Peyer's patch (tissue), 4 donors: ENCODE data around the gene PACS1. TPM values are rescaled to one million over a fixed set of nuclear protein-coding genes. Genes with fewer than 3 reads are reported as not detected.

Experiments
- DNase-seq, 3 donors: peaks; one replicate each; pipeline ENCODE4 v3.0.0-alpha.2; 2017 to 2019
- H3K27ac ChIP-seq, 4 donors: fragments of 200-600 bp; sonication (generic); one replicate each; pipeline ENCODE4 v1.5.1; 2016 to 2019
- H3K27me3 ChIP-seq, 2 donors: fragments of 200-600 bp; sonication (generic); one replicate each; pipeline ENCODE4 v1.5.1; 2019
- H3K36me3 ChIP-seq, 3 donors: fragments of 200-600 bp; sonication (generic); one replicate each; pipeline ENCODE4 v1.5.1; 2016 to 2019
- H3K4me1 ChIP-seq, 4 donors: fragments of 200-600 bp; sonication (generic); one replicate each; pipeline ENCODE4 v1.5.1; 2016 to 2019
- H3K4me3 ChIP-seq, 4 donors: fragments of 200-600 bp; sonication (generic); 1 replicate in 3 of 4; 2 replicates in 1 of 4; pipeline ENCODE4 v1.5.1; 2016 to 2019; ENCODE audit warnings: mild to moderate bottlenecking in 1 of 4
- H3K9me3 ChIP-seq, 4 donors: fragments of 200-600 bp; sonication (generic); one replicate each; pipeline ENCODE4 v1.5.1; 2016 to 2019; ENCODE audit warnings: mild to moderate bottlenecking in 1 of 4
- CTCF ChIP-seq, 6 experiments: fragments of 450-650 bp in 4 of 6; fragments of 200-600 bp in 2 of 6; sonication (generic) in 1 of 6; IDR thresholded peaks; one replicate each; pipeline ENCODE4 v1.5.1; 2017 to 2019; ENCODE audit warnings: antibody characterized with exemption in 6 of 6, mild to moderate bottlenecking in 3 of 6, moderate library complexity in 1 of 6
- POLR2A ChIP-seq, 2 donors: fragments of 450-650 bp; IDR thresholded peaks; one replicate each; pipeline ENCODE4 v1.5.1; 2017; ENCODE audit warnings: antibody characterized with exemption in 2 of 2, mild to moderate bottlenecking in 2 of 2, moderate library complexity in 2 of 2
- total RNA-seq, 4 donors: library from RNA; depleted of rRNA; stranded (reverse); fragments of >200 nt; gene quantifications; one replicate each; pipeline ENCODE4 v1.1.0, GENCODE V29; 2016

PACS1 gene
- total RNA-seq, 4 donors from 2014 or later, result 10.3 to 52.0 (median 22.3) TPM

- H3K4me1 ChIP-seq, result peaks cover 0 to 6% (median 2%) of the 10 kb centered on the region in 4 donors
- H3K4me3 ChIP-seq, result peak overlapping the region in 1 of 4 donors; percentile 6
- no peaks in the 10 kb centered on the region for H3K36me3 ChIP-seq
- no peak for DNase-seq
- H3K27me3 ChIP-seq, result no peaks in the 10 kb centered on the region
- H3K9me3 ChIP-seq, result no peaks in the 10 kb centered on the region
- no peak for TF ChIP-seq POLR2A (IDR thresholded peaks at IDR 0.05)
- no peak for TF ChIP-seq CTCF (IDR thresholded peaks at IDR 0.05)
- H3K27ac ChIP-seq, result peak overlapping the region in 2 of 4 donors; percentile 25 to 82
Measured at GRCh38 chr11:66101066-66101464, 31.0 kb downstream of the PACS1 start.

- no peaks in the 10 kb centered on the region for H3K9me3 ChIP-seq
- TF ChIP-seq POLR2A (IDR thresholded peaks at IDR 0.05) (no peak), CTCF (IDR thresholded peaks at IDR 0.05) (no peak)
- H3K4me1 ChIP-seq, result peaks cover 0 to 10% (median 3%) of the 10 kb centered on the region in 4 donors
- H3K27ac ChIP-seq, result no peak overlapping the region
- DNase-seq, result no peak
- H3K36me3 ChIP-seq, result no peaks in the 10 kb centered on the region
- H3K27me3 ChIP-seq, result no peaks in the 10 kb centered on the region
- H3K4me3 ChIP-seq, result no peak overlapping the region
Measured at GRCh38 chr11:66104057-66104638, 34.1 kb downstream of the PACS1 start.

- Histone ChIP-seq H3K4me1 (peaks cover 0 to 16% (median 3%) of the 10 kb centered on the region in 4 donors), H3K4me3 (no peak overlapping the region), H3K27ac (no peak overlapping the region), H3K27me3 (no peaks in the 10 kb centered on the region), H3K9me3 (no peaks in the 10 kb centered on the region), H3K36me3 (no peaks in the 10 kb centered on the region)
- TF ChIP-seq POLR2A (IDR thresholded peaks at IDR 0.05) (no peak), CTCF (IDR thresholded peaks at IDR 0.05) (no peak)
- DNase-seq, result no peak
Measured at GRCh38 chr11:66106786-66107599, 36.9 kb downstream of the PACS1 start.

GRCh38 chr11:66107600-66108510, 37.8 kb downstream of the PACS1 start:
- Histone ChIP-seq H3K36me3 (no peaks in the 10 kb centered on the region), H3K4me3 (no peak overlapping the region), H3K27me3 (no peaks in the 10 kb centered on the region), H3K4me1 (peaks cover 0 to 19% (median 10%) of the 10 kb centered on the region in 4 donors), H3K9me3 (no peaks in the 10 kb centered on the region), H3K27ac (no peak overlapping the region)
- TF ChIP-seq CTCF (IDR thresholded peaks at IDR 0.05) (no peak), POLR2A (IDR thresholded peaks at IDR 0.05) (no peak)
- no peak for DNase-seq

GRCh38 chr11:66109294-66109693, 39.2 kb downstream of the PACS1 start:
- Histone ChIP-seq H3K4me3 (no peak overlapping the region), H3K27me3 (no peaks in the 10 kb centered on the region), H3K36me3 (no peaks in the 10 kb centered on the region), H3K9me3 (no peaks in the 10 kb centered on the region), H3K27ac (no peak overlapping the region), H3K4me1 (peaks cover 0 to 27% (median 18%) of the 10 kb centered on the region in 4 donors)
- TF ChIP-seq CTCF (IDR thresholded peaks at IDR 0.05), result no peak
- TF ChIP-seq POLR2A (IDR thresholded peaks at IDR 0.05), result no peak
- DNase-seq, result no peak
